ENCODE results near the gene BMAL1.

The BMAL1 gene

DNA sequence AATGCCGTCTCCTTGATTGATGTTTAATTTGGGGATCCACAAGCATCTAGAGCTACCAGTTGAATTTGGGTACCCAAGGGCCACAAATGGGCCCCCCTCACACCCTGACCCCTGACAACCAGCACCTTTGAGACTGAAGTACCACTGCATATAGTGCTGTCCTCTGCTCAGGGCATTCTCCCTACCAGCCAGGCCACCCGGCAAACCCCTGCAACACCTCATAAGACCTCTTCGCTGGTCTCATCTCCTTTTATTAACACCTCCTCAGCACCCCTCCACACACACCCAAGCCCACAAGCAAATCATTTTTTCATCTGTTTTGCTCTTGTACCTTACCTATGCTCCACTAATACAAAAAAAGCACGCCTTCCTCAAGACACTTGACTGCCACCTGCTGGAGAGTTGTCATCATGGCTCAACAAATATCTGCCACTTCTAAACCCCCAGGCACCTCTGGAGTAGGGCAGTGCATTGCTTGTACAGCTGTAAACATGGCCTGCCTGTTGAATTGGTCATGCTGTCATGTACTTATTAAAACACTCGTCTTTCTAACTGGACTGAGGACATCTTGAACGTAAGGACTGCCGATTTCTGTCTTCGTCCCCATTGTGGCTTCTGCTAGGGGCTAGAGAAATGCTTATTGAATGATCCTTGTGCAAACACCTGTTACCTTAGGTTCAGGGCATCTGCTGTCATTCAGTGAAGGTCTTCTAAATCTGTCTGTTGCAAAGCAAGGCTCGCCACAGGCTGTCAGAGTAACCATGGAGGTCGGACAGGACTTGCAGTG is 66.5 kb downstream of the BMAL1 start:
- peak; percentile 63 to 68 for DNase-seq

DNA sequence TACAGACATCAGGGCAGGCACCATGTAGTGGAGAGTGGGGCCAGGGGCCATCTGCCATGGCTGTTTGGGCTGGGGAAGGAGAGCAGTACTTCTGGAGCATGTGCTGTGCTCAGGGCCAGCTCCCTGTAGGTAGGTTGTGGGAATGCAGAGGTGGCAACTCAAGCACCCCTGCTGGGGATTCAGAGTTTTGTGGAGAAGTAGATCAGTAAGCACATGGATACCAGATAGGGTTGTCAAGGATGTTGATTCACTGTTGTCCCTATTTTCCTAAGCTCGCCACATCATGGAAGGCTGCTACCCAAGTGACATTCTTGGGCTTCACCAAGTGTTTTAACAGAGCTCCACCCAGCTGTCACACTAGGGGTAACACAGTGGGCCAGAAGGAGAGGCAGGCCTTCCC is 67.2 kb downstream of the BMAL1 start:
- no peak for DNase-seq

DNA sequence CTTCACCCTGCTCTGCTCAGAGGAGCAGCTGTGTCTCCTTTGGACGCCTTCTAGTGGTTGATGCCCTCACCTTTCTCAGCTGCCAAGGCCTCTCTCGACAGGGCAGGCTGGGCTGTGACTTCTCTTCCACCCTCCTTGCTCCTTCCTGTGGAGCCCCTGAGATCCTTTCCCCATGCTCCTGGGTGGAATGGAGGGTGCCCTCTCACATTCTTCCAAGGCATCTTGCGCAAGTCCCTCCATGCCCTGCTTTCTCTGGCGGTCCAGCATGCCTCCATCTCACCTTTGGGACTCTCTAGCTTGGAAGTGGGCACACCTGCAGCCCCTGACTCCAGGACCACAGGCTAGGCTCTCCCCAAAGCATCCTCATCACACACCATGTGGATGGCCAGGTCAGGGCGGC is 68.9 kb downstream of the BMAL1 start:
- DNase-seq = no peak

DNA sequence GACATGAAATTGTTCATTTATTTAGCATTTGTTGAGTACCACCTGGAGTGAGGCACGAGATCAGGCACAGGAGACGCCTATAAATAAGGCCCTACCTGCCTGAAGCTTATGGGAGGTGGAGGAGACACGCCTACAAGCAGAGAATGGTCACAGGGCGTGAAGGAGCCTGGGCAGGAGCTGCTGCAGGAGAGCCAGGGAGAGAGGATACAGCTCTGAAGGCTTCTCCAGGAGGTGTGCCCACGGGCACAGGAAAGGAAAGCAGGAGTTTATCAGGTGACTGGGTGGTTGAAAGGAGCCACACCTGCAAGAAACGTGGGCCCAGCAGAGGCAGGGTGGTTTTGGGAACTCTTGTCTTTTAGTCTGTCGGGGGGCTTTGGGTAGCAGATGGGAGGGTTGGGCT is 70.3 kb downstream of the BMAL1 start:
- no peak for DNase-seq

DNA sequence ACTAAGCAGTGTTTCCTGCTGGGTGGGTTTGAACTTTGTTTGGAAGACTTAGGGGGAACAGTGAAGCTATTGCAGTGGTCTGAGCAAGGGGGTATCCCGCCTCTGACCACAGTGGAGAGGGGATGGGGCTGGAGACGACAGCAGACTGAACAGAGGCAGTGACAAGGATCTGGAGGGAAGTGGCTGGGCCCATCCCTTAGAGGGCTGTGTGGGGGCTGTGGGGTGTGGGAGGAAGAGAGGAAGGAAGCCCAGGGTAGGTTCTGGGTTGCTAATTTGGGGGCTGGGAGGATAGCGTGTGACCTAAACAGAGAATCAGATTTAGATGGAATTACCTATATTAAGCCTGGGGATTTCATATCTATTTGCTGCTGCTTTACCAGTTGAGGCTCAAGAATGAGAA is 70.7 kb downstream of the BMAL1 start:
- peak; percentile 20 to 60 for DNase-seq

DNA sequence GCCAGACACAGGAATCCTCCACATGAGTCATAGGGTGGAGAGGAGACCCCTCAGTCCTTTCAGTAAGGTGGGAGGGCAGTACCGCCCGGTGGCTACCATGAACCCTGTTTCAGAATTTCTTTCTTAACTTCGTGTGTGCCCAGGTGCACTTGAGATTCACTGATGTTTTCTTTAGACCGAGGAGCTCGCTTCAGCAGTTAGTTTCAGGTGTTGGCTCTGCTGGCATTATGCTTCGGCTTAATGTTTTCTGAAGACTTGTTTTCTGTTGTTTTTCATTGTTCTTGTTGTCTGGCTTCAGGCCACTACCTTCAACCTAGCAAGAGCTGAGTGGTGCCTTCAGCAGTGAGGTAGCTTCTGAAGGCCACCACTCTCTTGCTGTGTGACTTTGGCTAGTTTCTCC is 71.5 kb downstream of the BMAL1 start:
- no peak for DNase-seq

DNA sequence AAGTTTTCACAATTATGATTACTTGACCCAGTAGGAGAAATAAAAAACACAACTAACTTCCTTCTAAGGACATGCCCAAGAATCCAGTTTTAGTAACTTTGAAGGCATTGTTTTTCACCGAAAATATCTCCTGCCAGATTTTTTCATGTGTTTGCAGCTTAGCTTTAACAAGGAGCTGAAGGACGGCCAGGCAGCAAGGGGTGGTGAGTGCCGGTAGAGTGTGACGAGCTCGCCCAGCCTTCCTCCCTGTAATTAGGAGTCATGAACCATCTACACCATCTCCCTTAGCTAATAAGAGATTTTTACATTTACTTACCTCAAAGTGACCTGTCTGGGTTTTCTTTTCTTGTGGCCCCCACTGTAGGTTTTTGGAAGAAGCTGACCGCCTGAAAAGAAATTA is 72.0 kb downstream of the BMAL1 start:
- no peak for DNase-seq

DNA sequence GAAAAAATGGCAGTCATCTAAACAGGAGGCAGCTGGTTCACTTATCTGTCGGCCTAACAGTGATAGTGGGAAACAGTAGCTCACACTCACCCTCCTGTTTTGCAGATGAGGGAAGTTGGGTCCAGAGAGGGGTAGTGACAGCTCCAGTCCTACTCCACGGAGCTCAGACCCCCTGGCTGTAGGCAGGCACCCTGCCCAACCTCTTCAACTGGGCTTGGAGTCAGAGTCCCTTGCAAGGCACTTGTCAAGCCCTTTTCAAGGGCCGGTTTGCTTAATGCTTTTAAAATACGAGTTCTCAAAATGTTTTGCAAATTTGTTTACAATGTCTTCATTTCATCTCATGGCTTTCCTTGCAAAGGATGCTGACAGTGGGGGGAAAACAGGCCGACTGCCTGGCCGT is 75.1 kb downstream of the BMAL1 start:
- DNase-seq = no peak

DNA sequence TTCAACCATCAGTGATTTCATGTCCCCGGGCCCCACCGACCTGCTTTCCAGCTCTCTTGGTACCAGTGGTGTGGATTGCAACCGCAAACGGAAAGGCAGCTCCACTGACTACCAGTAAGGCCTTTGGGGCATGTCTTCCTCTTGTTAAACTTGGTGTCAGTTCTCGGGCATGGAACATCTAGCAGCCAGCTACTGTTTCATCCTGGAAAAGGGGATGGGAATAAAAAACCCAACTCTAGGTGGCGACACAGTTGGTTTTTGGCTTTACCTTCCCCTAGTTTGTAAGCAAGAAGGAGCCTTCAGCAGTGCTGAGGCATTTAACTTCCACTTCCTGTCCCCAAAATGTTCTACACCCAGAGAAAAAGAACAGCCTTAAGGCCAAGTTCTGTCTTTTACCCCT is 76.7 kb downstream of the BMAL1 start:
- DNase-seq = peak in 1 of 2 donors; percentile 7

DNA sequence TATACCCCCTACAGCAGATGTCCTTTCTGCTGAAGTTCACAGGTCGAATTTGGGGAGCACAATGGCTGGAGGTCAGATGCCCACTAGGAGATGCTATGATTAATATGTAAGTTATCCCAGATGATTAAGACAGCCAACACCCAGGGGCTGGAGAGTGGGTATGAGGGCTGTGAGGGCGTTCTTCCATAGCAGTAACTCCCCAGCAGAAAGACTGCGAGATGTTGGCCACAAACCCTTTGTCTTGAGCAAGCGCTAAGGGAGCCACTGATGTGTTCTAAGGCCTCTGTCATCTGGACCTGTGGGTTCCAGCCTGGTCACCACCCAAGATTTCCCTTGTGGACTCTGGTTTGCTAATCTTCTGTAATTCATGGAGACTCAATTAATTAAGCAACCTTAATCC is 77.6 kb downstream of the BMAL1 start:
- DNase-seq = no peak

DNA sequence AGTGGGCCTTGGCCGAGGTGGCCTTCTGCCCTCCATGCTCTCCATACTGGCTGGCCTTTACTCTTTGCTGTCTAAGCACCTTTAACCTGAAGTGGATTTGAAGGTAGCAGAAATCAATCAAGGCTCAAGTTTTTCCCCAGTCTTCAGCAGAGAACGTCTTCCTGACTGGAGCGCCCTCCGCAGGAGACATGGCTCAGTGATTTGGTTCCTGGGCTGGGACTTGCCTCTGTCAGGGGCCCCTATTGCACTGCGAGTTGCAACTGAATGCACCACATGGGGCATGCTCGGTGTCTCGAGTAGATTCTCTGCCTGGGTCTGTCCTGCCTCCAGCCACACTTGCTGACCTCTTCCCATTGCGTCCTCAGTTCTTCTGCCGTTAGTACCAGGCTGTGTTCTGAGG is 79.6 kb downstream of the BMAL1 start:
- no peak for DNase-seq

DNA sequence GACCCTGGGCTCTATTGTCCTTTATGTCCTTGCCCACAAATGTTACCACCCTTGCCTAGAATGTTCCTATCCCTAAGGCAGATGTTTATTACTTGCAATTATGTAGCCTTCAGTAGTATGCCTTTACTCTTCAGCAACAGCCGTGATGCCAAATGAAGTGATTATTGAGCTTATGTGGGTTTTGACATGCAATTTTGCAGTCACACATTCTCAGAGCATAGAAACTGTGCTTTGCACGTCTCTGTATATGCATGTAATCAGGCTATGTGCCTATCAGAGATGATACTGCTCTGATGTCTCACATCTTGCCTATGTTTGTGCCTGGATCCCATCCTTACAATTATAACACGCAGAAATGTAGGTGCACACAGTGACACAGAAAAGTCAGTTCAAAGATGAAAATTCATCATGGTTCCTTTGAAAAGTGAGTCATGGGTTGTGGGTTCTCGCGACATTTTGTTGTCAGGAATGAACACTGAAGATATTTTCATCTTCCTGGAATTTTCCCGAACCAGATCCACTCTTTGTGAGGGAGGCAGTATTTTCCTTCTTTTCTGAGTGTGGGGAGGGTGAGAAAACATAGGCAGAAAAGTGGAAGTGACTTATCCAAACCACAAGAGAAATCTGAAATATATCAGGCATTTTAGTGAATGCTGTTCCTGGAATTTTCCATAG is 81.1 kb downstream of the BMAL1 start:
- no peak for DNase-seq

DNA sequence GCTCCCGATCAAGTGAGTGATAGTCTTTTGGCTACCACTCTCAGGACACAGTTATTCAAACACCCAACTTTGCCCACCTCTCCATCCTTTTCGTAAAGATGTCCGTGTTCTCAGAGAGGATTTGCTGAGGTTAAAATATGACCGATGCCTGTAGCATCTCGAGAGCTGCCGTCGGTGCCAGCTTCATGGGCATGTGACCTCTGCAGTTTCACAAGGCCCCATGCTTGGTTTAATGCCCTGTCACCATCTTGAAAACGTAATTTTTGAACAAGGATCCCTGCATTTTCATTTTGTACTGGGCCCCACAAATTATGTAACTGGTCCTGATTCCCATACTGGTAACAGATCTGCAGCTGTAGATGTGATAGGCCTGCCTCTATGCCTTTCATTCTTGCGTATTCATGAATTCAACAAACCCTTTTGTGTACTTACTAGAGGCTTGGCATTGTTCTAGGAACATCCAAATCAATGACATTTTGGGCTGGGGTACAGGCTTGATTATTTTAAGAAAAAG is 85.1 kb downstream of the BMAL1 start:
- no peak for DNase-seq

DNA sequence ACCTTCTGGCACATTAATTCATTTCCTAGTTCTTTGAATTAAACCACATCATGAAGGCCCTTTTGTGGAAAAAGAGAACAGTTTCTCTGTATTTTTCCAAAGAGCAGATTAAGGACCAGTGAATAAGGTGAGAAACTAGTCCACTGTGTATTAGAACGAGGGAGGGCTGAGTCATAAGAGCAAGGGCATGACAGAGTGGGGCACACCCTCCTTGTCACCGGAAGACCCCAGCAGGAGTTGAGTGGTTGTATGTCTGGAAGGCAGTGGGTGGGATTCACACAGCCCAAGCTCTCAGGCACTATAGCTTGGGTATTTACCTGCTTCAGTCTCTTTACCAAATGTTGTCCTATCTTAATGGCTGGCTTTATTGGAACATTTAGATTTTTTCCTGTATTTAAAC is 86.8 kb downstream of the BMAL1 start:
- DNase-seq = no peak

DNA sequence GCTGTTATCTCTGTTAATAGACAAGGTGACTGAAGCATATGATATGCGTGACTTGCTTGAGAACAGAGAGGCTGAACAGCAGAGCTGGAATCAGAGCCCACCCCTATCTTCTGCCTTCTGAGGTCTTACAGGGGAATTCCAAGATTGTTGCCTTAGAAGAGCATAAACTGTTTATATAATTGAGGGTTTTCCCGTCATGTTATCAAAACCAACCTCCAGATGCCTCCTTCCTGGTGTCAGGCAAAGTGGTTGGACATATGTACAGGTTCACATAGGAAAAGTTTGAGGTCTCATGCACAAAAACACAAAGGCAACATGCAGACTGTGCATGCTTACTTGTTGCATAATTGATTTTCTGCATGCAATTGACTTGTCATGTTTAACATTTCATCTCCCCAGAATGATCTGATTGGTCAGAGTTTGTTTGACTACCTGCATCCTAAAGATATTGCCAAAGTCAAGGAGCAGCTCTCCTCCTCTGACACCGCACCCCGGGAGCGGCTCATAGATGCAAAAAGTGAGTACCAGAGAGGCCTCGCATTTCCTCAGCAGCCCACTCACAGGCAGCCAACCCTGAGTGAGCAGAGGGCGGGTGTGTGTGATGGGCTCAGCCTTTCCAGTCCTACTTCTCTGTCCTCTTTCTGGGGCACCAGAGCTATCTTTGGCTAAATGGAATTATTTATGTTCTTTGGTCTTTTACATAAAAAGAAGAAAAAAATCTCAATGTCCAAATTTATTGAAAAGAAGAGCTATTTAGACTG is 88.9 kb downstream of the BMAL1 start:
- DNase-seq = no peak

DNA sequence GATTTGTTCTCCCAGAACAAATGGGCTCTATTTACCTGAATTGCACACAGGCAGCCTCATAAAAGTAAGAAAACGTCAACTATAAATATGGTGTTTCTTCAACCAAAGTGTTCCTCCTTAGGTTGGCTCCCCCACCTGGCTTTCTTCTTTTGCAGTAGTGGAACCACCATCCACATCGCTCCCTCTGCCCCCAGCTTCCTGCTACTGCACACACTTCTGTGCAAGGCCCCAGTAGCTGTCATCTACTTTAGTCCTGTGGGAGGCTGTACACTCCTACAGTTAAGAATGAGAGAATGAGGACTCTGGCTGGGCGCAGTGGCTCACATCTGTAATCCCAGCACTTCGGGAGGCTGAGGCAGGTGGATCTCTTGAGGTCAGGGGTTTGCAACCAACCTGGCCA is 89.5 kb downstream of the BMAL1 start:
- no peak for DNase-seq

DNA sequence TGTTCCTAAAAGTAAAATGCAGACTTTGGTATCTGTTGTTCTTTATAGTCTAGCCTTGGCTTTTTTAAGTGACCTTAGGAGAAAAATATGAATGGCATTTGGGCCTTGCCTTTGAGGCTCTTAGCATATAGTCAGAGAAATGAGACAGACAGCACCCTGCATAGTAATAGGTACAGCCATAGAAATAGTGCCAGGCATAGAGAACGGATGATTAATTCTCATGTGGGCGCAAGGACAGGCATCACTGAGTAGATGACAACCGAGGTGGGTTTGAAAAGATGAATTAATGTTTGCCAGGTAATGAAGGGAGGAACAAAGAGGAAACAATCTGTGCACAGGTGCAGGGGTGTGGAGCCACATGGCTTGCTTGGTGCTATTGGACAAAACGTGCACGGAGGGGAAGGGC is 90.5 kb downstream of the BMAL1 start:
- DNase-seq = no peak

DNA sequence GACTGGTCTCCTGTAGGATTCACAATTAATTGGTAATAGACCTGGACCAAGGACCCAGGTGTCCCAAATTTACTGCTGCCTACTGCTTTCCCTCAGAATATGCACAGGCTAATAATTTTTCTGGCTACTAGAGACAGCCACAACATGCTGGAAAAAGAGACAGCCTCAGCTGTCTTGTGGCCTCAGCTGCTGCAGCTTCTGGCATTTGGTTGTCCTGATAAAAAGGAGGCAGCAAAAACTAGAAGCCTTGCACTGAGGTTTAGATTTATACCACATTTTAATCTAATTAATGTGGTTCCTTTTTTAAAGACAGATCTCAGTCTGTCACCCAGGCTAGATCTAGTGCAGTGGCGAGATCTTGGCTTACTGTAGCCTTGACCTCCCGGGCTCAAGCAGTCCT is 95.6 kb downstream of the BMAL1 start:
- DNase-seq = no peak

DNA sequence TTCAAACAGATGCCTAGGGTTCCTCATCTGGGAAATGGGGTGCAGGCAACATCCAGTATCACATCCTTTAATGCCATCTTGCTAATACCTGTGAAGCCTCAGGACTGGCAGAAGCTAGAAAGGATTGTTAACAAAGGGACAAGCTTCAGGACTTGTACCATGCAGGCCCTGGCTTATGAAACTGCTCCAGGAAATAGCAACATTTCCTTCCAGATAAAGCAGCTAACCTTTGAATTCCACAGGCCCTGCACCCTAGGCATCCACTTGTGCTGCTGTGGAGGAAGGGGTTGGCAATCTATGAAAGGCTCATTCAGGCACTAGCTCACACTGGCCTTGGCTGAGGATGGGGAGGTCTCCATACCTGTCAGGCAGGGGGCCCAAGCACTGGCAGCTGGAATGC is 98.2 kb downstream of the BMAL1 start:
- DNase-seq = no peak

DNA sequence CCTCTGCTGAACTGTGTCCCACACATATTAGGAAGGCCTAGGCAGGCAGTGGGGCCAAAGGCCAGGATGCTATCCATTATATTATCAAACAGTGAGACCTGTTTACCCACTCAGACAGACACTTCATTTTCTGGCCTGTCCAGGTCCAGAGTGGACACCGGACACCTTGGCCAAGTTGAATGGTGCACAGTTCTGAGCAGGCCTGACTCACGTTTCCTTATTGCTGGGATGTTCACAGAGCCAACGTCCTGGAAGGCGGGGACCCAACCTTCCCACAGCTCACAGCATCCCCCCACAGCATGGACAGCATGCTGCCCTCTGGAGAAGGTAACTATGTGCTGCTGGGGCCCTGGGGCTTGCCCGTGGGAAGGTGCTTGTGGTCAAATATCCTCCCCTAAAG is 98.8 kb downstream of the BMAL1 start:
- no peak for DNase-seq

DNA sequence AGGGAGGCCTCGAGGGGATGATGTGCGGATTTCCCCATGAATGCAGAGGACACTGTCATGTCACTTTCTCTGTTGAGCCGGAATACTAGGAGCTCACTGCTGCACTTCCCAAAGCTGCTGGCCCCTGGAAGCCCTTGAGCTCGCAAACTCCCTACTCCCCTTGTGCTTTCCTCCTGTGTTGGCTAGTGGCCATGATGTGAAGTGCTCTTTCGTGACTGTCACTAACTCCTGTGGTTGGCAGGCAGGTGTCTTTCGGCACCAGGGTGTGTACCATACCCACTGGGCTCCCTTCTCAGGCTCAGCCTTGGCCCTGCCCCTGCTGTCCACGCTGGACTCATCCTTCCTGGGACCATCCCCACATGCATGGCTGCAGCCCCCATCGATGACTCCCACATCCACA is 99.2 kb downstream of the BMAL1 start:
- no peak for DNase-seq

DNA sequence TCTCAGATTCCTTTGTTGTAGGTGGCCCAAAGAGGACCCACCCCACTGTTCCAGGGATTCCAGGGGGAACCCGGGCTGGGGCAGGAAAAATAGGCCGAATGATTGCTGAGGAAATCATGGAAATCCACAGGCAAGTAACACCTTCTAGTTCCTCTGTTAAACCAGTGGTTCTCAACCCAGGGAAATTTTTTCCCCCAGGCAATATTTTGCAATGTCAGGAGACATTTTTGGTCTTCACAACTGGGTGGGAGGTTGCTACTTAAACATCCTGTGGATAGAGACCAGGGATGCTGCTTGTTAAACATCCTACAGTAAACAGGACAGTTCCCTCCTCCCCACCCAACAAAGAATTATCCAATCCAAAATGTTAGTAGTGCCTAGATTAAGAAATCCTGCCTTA is 100.7 kb downstream of the BMAL1 start:
- no peak for DNase-seq

DNA sequence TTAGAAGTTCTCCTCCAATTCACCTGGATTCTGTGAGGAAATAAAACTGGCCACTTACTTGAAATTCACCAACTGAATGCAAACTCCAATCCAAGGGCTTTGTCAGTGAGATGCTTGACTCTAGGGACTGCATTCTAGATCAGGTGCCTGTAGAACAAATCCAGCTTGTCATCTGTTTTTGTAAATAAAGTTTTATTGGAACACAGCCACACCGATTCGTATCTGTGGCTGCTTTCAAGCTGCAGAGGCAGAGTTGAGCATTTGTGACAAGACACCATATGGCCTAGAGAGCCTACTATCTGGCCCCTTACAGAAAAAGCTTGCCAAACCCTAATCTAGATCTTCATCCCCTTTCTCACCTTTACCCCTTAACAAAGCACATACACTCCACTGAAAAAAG is 103.1 kb downstream of the BMAL1 start:
- DNase-seq = no peak

DNA sequence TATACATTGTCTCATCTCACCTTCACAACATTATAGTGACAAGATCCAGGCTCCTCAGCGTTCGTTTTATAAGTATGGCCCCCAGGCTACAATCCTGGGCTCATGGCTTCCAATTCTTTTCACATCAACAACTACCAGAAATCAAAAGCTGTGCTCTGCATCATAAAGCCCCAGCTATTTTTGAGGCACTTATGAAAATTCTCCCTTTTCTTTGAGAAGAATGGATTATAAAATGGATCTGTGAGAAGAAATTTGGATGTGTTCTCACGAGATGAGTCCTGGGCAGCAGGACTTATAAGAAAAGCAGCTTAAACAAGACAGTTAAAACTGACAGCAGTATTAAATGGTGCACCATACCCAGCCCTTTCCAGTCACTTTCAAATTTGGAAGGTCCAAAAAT is 105.2 kb downstream of the BMAL1 start:
- no peak for DNase-seq

Measured in inflammatory macrophage (primary cell).